SK-MEL-5 (cell line): ENCODE data around the gene CCDC12. TPM values are rescaled to one million over a fixed set of nuclear protein-coding genes. Genes with fewer than 3 reads are reported as not detected.

Experiments
- DNase-seq: peaks from one replicate; pipeline ENCODE4 v3.0.0-alpha.2; 2016; ENCODE audit warnings: low read depth, low spot score
- in situ Hi-C: cut with HindIII; loops from 2 replicates; pipeline ENCODE4 v1.10.0; 2016; ENCODE audit warnings: low sequenced_read_pairs, high pct_unique_total_duplicates, low pct_unique_long_range_greater_than_20kb
- total RNA-seq: library from RNA; depleted of rRNA; stranded (reverse); fragments of >200 nt; shearing (Covaris generic); gene quantifications from 2 replicates; pipeline ENCODE4 v1.2.3, GENCODE V29; 2014

CCDC12 gene
- total RNA-seq, 1 experiment from 2014 or later: 24.6 TPM

GRCh38 chr3:46897829-46898320 is 78.7 kb downstream of the CCDC12 start:
- in situ Hi-C loops: no loop called here

GRCh38 chr3:46897031-46897430 is 79.5 kb downstream of the CCDC12 start:
- DNase-seq: no peak
- in situ Hi-C loops: no loop called here

More at GRCh38 chr3:46897829-46898320, 78.7 kb downstream of the CCDC12 start:
- DNase-seq: no peak

- DNase-seq: no peak
- in situ Hi-C loops: no loop called here
Measured at GRCh38 chr3:46896386-46896785, 80.2 kb downstream of the CCDC12 start.

- DNase-seq: no peak
- in situ Hi-C loops: no loop called here
Measured at GRCh38 chr3:46895761-46896160, 80.8 kb downstream of the CCDC12 start.

GRCh38 chr3:46895204-46895660 is 81.3 kb downstream of the CCDC12 start:
- in situ Hi-C loops: no loop called here
- DNase-seq: peak; percentile 73

GRCh38 chr3:46894256-46894655 is 82.3 kb downstream of the CCDC12 start:
- in situ Hi-C loops: no loop called here

GRCh38 chr3:46893763-46894162 is 82.8 kb downstream of the CCDC12 start:
- in situ Hi-C loops: no loop called here
- no peak for DNase-seq

More at GRCh38 chr3:46894256-46894655, 82.3 kb downstream of the CCDC12 start:
- DNase-seq: no peak

- no peak for DNase-seq
- in situ Hi-C loops: no loop called here
Measured at GRCh38 chr3:46893146-46893748, 83.3 kb downstream of the CCDC12 start.

GRCh38 chr3:46892285-46893145 is 84.0 kb downstream of the CCDC12 start:
- DNase-seq: peak; percentile 79
- in situ Hi-C loops: no loop called here

GRCh38 chr3:46891132-46891531 is 85.4 kb downstream of the CCDC12 start:
- DNase-seq: no peak
- in situ Hi-C loops: no loop called here

- no peak for DNase-seq
- in situ Hi-C loops: no loop called here
Measured at GRCh38 chr3:46890132-46890531, 86.4 kb downstream of the CCDC12 start.

GRCh38 chr3:46889381-46890110 is 87.0 kb downstream of the CCDC12 start:
- DNase-seq: no peak
- in situ Hi-C loops: no loop called here

GRCh38 chr3:46888705-46889104 is 87.8 kb downstream of the CCDC12 start:
- in situ Hi-C loops: no loop called here
- no peak for DNase-seq

- DNase-seq: no peak
- in situ Hi-C loops: no loop called here
Measured at GRCh38 chr3:46887980-46888494, 88.5 kb downstream of the CCDC12 start.

- DNase-seq: no peak
- in situ Hi-C loops: no loop called here
Measured at GRCh38 chr3:46885612-46886011, 90.9 kb downstream of the CCDC12 start.

- DNase-seq: no peak
- in situ Hi-C loops: no loop called here
Measured at GRCh38 chr3:46884929-46885328, 91.6 kb downstream of the CCDC12 start.

- in situ Hi-C loops: no loop called here
Measured at GRCh38 chr3:46884427-46884826, 92.1 kb downstream of the CCDC12 start.

GRCh38 chr3:46883830-46884185 is 92.7 kb downstream of the CCDC12 start:
- in situ Hi-C loops: no loop called here
- DNase-seq: no peak

More at GRCh38 chr3:46884427-46884826, 92.1 kb downstream of the CCDC12 start:
- no peak for DNase-seq
